Measurements from ENCODE around the gene SNTG2.
"Not testable (repeated sequence)": the region's sequence is repeated elsewhere in the genome, so short reads cannot be mapped to it uniquely, and the experiment has no call there.

Gene SNTG2

DNA sequence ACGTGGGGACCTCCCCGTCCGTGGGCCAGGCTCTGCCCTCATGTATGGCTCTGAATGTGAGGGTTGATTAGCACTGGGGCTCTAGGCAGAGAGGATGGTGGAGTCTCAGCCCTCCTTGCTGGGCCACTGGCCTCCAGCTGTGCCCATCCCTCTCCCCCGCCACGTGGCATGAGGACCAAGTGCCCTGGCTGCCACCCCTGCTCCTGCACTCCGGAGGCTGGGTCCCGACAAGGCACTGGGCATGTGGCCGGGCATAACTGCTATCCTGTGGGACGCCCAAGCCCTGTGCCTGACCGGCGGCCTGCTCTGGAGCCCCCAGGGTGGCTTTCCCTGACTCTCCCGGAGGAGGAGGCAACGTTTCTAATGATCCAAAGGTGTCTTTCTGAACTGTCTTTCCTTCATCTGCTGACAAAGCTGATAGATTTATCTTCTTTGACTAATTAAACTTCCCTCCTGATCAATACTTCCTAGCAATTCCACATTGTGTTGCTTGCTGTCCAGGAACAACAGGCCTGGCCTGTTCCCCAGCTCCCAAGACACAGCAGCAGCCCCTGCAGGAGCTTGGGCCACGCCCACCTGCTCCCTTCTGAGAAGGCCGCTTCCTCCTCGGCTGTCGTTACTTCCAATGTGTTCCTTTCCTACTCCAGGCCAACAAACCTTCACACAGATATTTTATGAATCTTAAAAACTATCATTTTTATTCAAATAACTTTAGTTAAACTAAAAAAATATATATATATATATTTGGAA, 132.0 kb downstream of the SNTG2 start:
- no peak for DNase-seq (ENCODE audit: low read depth in 1 of 2, low spot score in 1 of 2)
- in situ Hi-C loops (cut with HindIII; ENCODE audit: low pct_unique_long_range_greater_than_20kb, low sequenced_read_pairs): no loop called here
- TF ChIP-seq JUND (IDR thresholded peaks at IDR 0.05; ENCODE audit: low read depth): no peak

DNA sequence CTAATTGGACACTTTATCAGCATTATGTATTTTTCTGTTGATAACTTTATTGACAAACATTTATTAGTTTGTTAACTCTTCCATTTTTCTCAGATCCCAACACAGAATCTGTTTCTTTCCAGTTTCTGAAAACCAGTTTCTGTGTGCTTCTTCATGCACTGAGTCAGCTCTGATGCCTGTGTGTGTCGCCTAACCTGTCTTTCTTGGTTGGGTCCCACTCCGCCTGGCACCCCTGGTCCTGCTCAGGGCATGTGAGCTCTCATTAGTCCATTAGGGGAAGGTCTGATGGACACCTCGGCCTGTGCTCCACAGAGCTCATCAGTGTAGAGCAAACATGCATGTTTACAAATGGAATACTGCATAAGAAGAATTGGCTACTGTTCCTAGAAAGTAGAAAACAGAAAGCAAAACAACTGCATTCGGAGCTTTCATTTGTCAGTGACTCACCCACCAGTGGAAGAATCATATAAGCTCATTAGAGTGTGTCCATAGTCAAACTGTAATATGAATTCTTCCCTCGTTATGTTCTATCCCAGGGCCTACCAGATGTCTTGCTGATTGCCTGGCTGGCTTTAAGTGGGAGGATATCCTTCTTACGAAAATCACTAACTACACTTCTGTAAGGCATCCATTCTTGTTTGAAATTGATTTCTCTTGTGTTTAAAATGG, 137.7 kb downstream of the SNTG2 start:
- TF ChIP-seq JUND (IDR thresholded peaks at IDR 0.05; ENCODE audit: low read depth): no peak
- in situ Hi-C loops (cut with HindIII; ENCODE audit: low pct_unique_long_range_greater_than_20kb, low sequenced_read_pairs): no loop called here
- DNase-seq (ENCODE audit: low read depth in 1 of 2, low spot score in 1 of 2): peak in 1 of 2 experiments; percentile 3

DNA sequence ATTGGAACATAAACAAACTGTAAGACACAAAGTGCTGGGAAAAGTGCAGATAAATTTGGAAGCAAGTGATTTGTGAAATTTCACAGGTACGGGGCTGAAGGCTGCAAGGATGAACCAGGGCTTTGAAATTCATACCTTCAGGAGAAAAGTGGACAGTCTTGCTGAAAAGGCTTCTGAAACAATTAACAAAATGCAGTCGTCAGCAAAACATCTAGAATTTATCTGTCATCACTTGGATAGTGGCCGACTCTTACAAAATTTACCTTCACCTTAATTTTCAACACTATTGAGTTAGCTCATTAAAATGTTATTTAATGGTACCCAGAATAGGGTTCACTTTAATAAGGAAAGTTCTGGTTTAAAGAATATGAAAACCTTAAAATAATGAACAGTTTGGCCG, 138.3 kb downstream of the SNTG2 start:
- no peak for DNase-seq (ENCODE audit: low read depth in 1 of 2, low spot score in 1 of 2)
- TF ChIP-seq JUND (IDR thresholded peaks at IDR 0.05; ENCODE audit: low read depth): no peak
- in situ Hi-C loops (cut with HindIII; ENCODE audit: low pct_unique_long_range_greater_than_20kb, low sequenced_read_pairs): no loop called here

DNA sequence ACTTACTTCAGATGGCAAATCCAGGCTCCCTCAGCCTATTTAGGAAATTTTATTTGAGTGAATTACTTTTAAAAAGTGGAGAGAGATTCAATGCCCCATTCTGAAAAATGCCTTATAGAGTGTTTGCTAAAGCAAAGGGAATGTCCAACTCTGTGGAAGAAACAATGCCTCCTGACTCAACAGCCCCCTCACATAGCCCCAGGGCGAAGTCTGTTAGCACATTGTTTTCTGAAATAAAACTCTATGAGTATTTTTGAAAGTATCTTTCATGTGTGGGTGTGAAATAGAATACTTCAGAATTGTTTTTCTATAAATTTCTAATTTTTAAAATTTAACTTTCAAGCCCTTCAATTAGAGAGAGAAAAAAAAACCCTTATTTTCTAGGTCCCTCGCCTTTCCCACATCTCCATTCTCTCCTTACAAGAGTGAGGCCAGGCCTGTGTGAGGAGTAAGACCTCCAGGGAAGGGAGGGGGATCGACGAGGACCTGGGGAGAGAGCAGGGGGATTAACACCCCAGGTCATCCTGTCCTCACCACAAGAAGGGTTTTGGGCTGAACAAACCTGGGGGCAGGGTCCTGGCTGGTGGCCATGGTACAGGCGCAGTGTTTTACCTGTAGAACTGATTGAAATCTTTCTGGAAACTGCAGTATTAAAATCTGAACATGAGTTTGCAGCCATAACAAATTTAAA, 141.4 kb downstream of the SNTG2 start:
- DNase-seq (ENCODE audit: low read depth in 1 of 2, low spot score in 1 of 2): no peak
- TF ChIP-seq JUND (IDR thresholded peaks at IDR 0.05; ENCODE audit: low read depth): no peak
- in situ Hi-C loops (cut with HindIII; ENCODE audit: low pct_unique_long_range_greater_than_20kb, low sequenced_read_pairs): no loop called here

DNA sequence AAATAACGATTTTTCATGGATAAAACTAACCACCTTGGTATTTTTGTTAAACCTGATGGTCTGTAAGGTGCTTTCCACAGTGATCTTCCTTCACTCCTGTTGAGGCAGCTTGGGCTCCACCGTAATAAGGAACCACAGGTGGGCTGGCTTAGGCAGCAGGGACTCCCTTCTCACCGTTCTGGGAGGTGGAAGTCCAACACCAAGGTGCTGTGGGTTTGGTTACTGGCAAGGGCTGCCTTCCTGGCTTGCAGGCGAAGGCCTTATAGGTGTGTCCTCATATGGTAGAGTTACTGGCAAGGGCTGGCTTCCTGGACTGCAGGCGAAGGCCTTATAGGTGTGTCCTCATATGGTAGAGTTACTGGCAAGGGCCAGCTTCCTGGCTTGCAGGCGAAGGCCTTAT, 143.0 kb downstream of the SNTG2 start:
- in situ Hi-C loops (cut with HindIII; ENCODE audit: low pct_unique_long_range_greater_than_20kb, low sequenced_read_pairs): not testable (repeated sequence)

DNA sequence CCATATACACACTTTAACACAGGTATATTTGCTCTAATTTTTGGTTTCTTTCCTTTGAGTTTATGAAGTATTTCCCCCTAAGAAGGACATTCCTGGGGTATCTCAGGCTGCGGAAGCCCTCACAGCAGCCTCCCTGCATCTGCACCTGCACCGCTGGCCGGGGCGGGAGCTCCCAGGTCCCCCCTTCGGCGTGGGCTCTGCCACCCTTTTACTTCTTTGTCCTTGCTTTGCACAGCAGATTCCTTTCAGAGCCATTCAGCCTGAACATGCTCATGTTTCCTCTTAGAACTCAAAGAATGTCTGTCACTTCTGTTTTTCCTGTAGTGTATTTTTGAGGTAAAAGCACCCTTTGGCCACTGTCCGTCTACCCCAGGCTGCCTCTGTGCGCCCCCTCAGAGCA, 146.5 kb downstream of the SNTG2 start:
- TF ChIP-seq JUND (IDR thresholded peaks at IDR 0.05; ENCODE audit: low read depth): no peak
- in situ Hi-C loops (cut with HindIII; ENCODE audit: low pct_unique_long_range_greater_than_20kb, low sequenced_read_pairs): no loop called here

More for the DNA sequence above, 143.0 kb downstream of the SNTG2 start:
- not testable (repeated sequence) for DNase-seq (ENCODE audit: low read depth in 1 of 2, low spot score in 1 of 2)

DNA sequence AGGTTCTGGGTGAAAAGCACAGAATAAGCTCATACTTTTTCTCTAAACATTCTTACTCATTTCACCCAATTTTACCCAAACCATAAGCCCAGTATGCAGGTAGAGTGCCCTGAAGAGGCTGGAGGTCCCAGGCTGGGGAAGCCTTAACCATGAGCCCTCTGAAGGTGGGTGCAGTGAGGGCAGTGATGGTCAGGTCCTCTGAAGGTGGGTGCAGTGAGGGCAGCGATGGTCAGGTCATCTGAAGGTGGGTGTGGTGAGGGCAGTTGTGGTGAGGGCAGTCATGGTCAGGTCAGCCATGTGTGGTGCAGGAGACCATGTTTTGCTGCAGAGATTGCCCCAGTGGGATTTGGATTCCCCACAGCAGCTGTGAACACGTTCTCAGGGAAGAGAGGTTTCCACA, 148.8 kb downstream of the SNTG2 start:
- in situ Hi-C loops (cut with HindIII; ENCODE audit: low pct_unique_long_range_greater_than_20kb, low sequenced_read_pairs): no loop called here
- no peak for TF ChIP-seq JUND (IDR thresholded peaks at IDR 0.05; ENCODE audit: low read depth)
- DNase-seq (ENCODE audit: low read depth in 1 of 2, low spot score in 1 of 2): no peak

More for the DNA sequence above, 146.5 kb downstream of the SNTG2 start:
- DNase-seq (ENCODE audit: low read depth in 1 of 2, low spot score in 1 of 2): no peak

DNA sequence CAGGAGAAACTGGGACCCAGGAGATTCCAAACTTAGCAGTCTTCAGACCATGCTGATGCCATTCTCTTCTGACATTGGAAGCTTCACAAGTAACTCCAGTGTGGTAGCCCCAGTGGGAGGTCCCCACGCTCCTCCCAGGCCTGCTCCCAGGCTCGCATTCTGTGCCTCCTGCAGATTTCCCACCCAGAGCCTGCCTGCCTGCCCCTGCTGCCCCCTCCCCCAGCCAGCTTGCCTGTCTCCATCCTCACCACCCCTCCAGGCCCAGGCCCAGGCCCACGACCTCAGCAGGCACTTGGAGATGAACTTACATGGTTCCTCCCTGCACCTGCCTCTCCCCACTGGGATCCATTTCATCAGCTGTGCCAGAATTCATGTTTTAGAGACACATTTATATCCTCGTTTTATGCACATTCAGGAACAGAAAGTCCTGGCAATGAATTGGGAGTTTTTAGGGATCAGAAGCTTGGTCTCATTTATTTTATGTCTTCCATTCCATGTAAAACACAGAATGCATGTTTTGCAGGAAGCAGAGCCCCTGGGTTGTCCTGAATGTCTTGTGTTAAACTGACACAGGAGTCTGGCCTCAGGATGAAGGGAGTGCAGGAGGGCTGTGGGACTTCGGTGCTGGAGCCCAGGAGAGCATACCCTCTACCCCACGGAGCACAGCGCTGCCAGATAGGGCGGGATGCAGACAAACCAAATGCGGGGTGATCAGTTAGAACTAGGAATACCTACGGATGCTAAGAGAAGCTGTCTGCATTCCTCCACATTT, 150.5 kb downstream of the SNTG2 start:
- no peak for TF ChIP-seq JUND (IDR thresholded peaks at IDR 0.05; ENCODE audit: low read depth)
- no peak for DNase-seq (ENCODE audit: low read depth in 1 of 2, low spot score in 1 of 2)
- in situ Hi-C loops (cut with HindIII; ENCODE audit: low pct_unique_long_range_greater_than_20kb, low sequenced_read_pairs): no loop called here

DNA sequence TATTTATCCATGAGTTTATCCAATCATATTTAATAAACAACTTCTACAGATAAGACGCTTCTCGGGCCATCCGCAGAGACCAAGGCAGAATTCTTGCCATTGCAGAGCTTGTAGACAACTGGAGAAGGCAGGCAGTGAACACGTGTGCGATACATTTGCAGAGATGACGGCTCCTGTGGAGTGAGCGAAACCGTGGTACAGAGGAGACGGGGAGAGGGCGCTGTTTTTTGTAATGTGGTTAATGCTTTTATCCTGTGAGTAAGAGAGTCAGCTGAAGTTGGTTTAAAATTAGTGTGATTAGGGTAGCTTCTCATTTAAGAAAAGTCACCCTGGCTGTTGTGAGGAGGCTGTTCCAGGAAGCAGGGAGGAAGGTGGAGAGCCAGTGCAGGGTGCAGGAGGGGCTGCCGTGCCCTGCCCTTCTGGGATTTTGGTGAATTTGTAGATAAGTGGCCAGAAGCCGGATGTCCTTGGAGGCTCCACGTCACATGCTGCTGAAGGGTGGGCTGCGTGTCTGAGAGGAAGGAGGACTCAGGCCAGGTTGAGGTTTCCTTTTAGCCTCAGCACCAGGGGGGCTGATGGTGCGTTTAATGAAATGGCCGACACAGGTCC, 151.4 kb downstream of the SNTG2 start:
- in situ Hi-C loops (cut with HindIII; ENCODE audit: low pct_unique_long_range_greater_than_20kb, low sequenced_read_pairs): no loop called here
- no peak for DNase-seq (ENCODE audit: low read depth in 1 of 2, low spot score in 1 of 2)
- TF ChIP-seq JUND (IDR thresholded peaks at IDR 0.05; ENCODE audit: low read depth): no peak

DNA sequence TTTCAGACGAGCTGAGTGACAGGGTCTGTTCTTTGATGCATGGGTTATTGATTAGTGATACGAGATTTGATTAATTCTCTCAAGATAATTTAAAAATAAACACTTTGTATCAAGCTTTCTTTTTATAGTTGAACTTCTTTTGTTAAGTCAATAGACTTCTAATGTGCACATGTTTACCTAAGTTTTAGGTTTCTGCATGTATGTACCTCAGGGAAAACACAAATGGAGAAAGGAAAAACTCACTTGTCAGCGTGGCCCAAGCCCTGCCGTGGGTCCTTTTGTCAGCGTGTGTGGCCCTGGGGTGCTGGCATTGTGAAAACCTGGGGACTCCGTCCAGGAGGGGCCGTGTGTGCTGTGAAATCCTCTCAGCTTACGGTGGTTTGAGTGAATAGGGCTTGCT, 153.7 kb downstream of the SNTG2 start:
- DNase-seq (ENCODE audit: low read depth in 1 of 2, low spot score in 1 of 2): no peak
- in situ Hi-C loops (cut with HindIII; ENCODE audit: low pct_unique_long_range_greater_than_20kb, low sequenced_read_pairs): no loop called here
- no peak for TF ChIP-seq JUND (IDR thresholded peaks at IDR 0.05; ENCODE audit: low read depth)

DNA sequence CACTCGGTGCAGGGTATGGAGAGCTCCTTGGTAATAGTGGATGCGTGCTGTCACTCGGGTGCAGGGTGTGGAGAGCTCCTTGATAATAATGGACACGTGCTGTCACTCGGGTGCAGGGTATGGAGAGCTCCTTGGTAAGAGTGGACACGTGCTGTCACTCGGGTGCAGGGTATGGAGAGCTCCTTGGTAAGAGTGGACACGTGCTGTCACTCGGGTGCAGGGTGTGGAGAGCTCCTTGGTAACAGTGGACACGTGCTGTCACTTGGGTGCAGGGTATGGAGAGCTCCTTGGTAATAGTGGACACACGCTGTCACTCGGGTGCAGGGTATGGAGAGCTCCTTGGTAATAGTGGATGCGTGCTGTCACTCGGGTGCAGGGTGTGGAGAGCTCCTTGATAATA, 155.7 kb downstream of the SNTG2 start:
- in situ Hi-C loops (cut with HindIII; ENCODE audit: low pct_unique_long_range_greater_than_20kb, low sequenced_read_pairs); DNase-seq (ENCODE audit: low read depth in 1 of 2, low spot score in 1 of 2): not testable (repeated sequence)

DNA sequence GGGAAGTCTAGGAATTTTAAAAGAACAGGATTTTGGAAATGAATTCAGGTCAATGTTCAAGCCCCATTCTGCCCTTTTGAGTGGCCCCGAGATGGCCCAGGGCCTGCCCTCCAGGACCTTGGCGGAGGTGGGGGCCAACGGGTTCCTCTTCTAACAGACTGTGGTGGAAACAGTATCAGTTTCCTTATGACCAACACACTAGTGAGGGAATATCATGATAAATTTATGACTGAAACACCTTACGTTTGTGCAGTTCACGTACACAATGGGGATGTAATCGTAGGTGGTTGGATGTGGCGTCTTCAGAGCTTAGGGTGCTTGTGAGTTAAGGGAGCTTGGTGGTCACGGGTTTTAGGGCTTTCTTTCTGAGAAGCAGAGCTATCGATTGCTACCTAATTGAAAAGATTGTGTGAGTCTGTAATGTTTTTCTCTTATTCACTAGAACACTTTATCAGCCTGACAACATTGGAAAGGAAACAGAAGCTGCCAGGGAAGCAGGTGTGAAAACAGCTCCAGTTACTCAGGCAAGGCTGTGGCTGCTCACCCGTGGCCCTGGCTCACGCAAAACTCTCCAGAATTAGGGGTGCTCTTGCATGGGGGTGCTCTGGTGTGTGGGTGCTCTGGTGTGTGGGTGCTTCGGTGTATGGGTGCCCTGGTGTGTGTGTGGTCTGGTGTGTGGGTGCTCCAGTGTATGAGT, 165.3 kb downstream of the SNTG2 start:
- in situ Hi-C loops (cut with HindIII; ENCODE audit: low pct_unique_long_range_greater_than_20kb, low sequenced_read_pairs): no loop called here
- no peak for TF ChIP-seq JUND (IDR thresholded peaks at IDR 0.05; ENCODE audit: low read depth)
- no peak for DNase-seq (ENCODE audit: low read depth in 1 of 2, low spot score in 1 of 2)

Data from T47D (cell line).